K562 (cell line): ENCODE data around the gene FTO. TPM values are rescaled to one million over a fixed set of nuclear protein-coding genes. Genes with fewer than 3 reads are reported as not detected.
A peak's percentile ranks its signal among the peaks of the same experiment; 100 is the strongest.

Experiments
- ATF1 ChIP-seq, 2 experiments: fragments of 450-650 bp in 1 of 2; IDR thresholded peaks; 2 replicates each; pipeline ENCODE4 v1.6.1; 2016; ENCODE audit warnings: missing compliant biosample characterization in 1 of 2, missing genetic modification characterization in 1 of 2
- CBX1 ChIP-seq: sonication (generic); IDR thresholded peaks from 2 replicates; pipeline ENCODE4 v1.6.1; 2016; ENCODE audit warnings: antibody characterized with exemption, low read depth, mild to moderate bottlenecking
- CXXC5 ChIP-seq: fragments of 250-450 bp; sonication (Bioruptor Pico); IDR thresholded peaks from 2 replicates; pipeline ENCODE4 v1.8.0; 2022; ENCODE audit warnings: inconsistent platforms, mild to moderate bottlenecking, moderate library complexity
- FOSL1 ChIP-seq: fragments of 200-800 bp; sonication (Bioruptor generic); conservative IDR thresholded peaks from 2 replicates; pipeline ENCODE4 v1.6.1; 2016; ENCODE audit warnings: missing genetic modification characterization, missing compliant biosample characterization
- IFI16 ChIP-seq: fragments of 250-450 bp; sonication (Bioruptor Pico); IDR thresholded peaks from 2 replicates; pipeline ENCODE4 v2.1.2; 2022; ENCODE audit warnings: mild to moderate bottlenecking, inconsistent platforms
- MCM3 ChIP-seq: fragments of 450-650 bp; IDR thresholded peaks from 2 replicates; pipeline ENCODE4 v1.6.1; 2016
- MITF ChIP-seq: IDR thresholded peaks from 2 replicates; pipeline ENCODE4 v1.6.1; 2014; ENCODE audit warnings: antibody characterized with exemption
- MYNN ChIP-seq, 2 experiments: sonication (generic); formaldehyde crosslinking in 1 of 2; IDR thresholded peaks; 2 replicates each; pipeline versions ENCODE4 v1.5.0 to v1.6.1; 2016 to 2020; ENCODE audit warnings: antibody characterized with exemption in 1 of 2, missing genetic modification reagents in 1 of 2
- NKRF ChIP-seq: fragments of 450-650 bp; IDR thresholded peaks from 2 replicates; pipeline ENCODE4 v1.6.1; 2016; ENCODE audit warnings: borderline replicate concordance
- POLR2G ChIP-seq: fragments of 200-400 bp; formaldehyde crosslinking; IDR thresholded peaks from 2 replicates; pipeline ENCODE4 v1.6.1; 2017; ENCODE audit warnings: low read depth, mild to moderate bottlenecking, antibody characterized with exemption, low read length, moderate library complexity
- RCOR1 ChIP-seq, 2 experiments: IDR thresholded peaks; 2 replicates each; pipeline ENCODE4 v1.6.1; 2012; ENCODE audit warnings: low read depth in 2 of 2, low read length in 2 of 2, borderline replicate concordance in 1 of 2, improper control_type of control experiment in 1 of 2
- SAFB2 ChIP-seq: fragments of 200-400 bp; formaldehyde crosslinking; IDR thresholded peaks from 2 replicates; pipeline ENCODE4 v1.6.1; 2018; ENCODE audit warnings: borderline replicate concordance, low read length, low read depth, moderate library complexity; ENCODE audit not compliant: severe bottlenecking
- SLC30A9 ChIP-seq: fragments of 250-450 bp; sonication (Bioruptor Pico); IDR thresholded peaks from 2 replicates; pipeline ENCODE4 v1.8.0; 2022; ENCODE audit warnings: mild to moderate bottlenecking, moderate library complexity
- SMARCA5 ChIP-seq: fragments of 450-650 bp; IDR thresholded peaks from 2 replicates; pipeline ENCODE4 v1.6.1; 2016
- SRF ChIP-seq, 2 experiments: fragments of 250-450, 450-650 bp in 1 of 2; sonication (Bioruptor Pico) in 1 of 2; sonication (generic) in 1 of 2; formaldehyde crosslinking; IDR thresholded peaks; 2 replicates each; pipeline versions ENCODE4 v1.5.0 to v1.5.1; 2020 to 2022; ENCODE audit warnings: mild to moderate bottlenecking in 1 of 2, missing genetic modification reagents in 1 of 2
- TBP ChIP-seq: optimal IDR thresholded peaks from 2 replicates; pipeline ENCODE3; 2011; ENCODE audit warnings: low read depth, low read length, improper control_type of control experiment
- TFAP4 ChIP-seq: sonication (generic); formaldehyde crosslinking; IDR thresholded peaks from 2 replicates; pipeline ENCODE4 v1.8.0; 2022; ENCODE audit warnings: missing genetic modification reagents, mild to moderate bottlenecking, moderate library complexity, borderline replicate concordance
- U2AF2 ChIP-seq: fragments of 200-400 bp; formaldehyde crosslinking; optimal IDR thresholded peaks from 2 replicates; pipeline ENCODE3; 2017; ENCODE audit warnings: low read depth, mild to moderate bottlenecking, low read length
- XRCC3 ChIP-seq: fragments of 450-650 bp; IDR thresholded peaks from 2 replicates; pipeline ENCODE4 v1.6.1; 2017; ENCODE audit warnings: mild to moderate bottlenecking, moderate library complexity
- ZBTB7A ChIP-seq: IDR thresholded peaks from 2 replicates; pipeline ENCODE4 v1.6.1; 2011; ENCODE audit warnings: low read depth, mild to moderate bottlenecking, low read length, moderate library complexity, borderline replicate concordance; ENCODE audit not compliant: control insufficient read depth
- ZNF24 ChIP-seq: fragments of 450-650 bp; IDR thresholded peaks from 2 replicates; pipeline ENCODE4 v1.6.1; 2016
- ZNF583 ChIP-seq: fragments of 250-450 bp; sonication (Bioruptor Pico); IDR thresholded peaks from 2 replicates; pipeline ENCODE4 v1.4.0; 2020
- ZNF644 ChIP-seq: fragments of 200-800 bp; sonication (Bioruptor generic); IDR thresholded peaks from 2 replicates; pipeline ENCODE4 v1.6.1; 2016; ENCODE audit warnings: low read depth, missing genetic modification characterization, missing compliant biosample characterization
- polyA plus RNA-seq, 8 experiments: library from polyadenylated mRNA; depleted of rRNA in 4 of 8; stranded (reverse) in 5 of 8; unstranded in 3 of 8; fragments of >200 nt; fragmentation: Nextera tagmentation in 2 of 8; fragmentation: Illumina TruSeq in 1 of 8; extraction: Ambion mirVana in 2 of 8; extraction: Trizol in 1 of 8; gene quantifications; 2 replicates each; pipeline versions ENCODE4 v1.2.1 to v1.2.3, GENCODE V29; 2011 to 2014; ENCODE audit warnings: inconsistent platforms in 1 of 8, missing spikeins in 1 of 8
- total RNA-seq, 7 experiments: library from RNA; depleted of rRNA in 6 of 7; stranded (reverse); fragments of >200 nt in 6 of 7; fragmentation: Illumina TruSeq in 2 of 7; extraction: Trizol in 2 of 7; gene quantifications; 2 replicates each; pipeline versions ENCODE4 v1.2.1 to v1.2.3, GENCODE V29; 2011 to 2021; ENCODE audit warnings: low replicate concordance in 1 of 7

FTO gene
- total and polyA plus RNA-seq, 9 of the 15 experiments (the other 6 are each of a cell fraction or from before 2014, with no cell fraction given), result 11.3 to 27.7 (median 25.5) TPM

GRCh38 chr16:53703590-53704444 is at the start of gene FTO, which contains the start of gene RPGRIP1L (continued):
- no peak for TF ChIP-seq MYNN (IDR thresholded peaks at IDR 0.05)
- no peak for TF ChIP-seq MYNN (CRISPR knock-in tag; IDR thresholded peaks at IDR 0.05)
- no peak for TF ChIP-seq TBP
- TF ChIP-seq SRF (CRISPR knock-in tag; IDR thresholded peaks at IDR 0.05), result no peak
- TF ChIP-seq MITF, result no peak
- peak; percentile 56; the same call in 1 of the 2 replicates for TF ChIP-seq POLR2G
- no peak for TF ChIP-seq IFI16 (CRISPR knock-in tag)
- TF ChIP-seq FOSL1 (tag), result peak; percentile 40; the same call in 1 of the 2 replicates
- TF ChIP-seq ZNF24, result peak; percentile 99
- TF ChIP-seq TFAP4 (CRISPR knock-in tag), result peak; percentile 99
- peak; percentile 98 for TF ChIP-seq CXXC5 (CRISPR knock-in tag)
- no peak for TF ChIP-seq U2AF2
- TF ChIP-seq SLC30A9 (CRISPR knock-in tag), result no peak
- peak; percentile 50; the same call in 1 of the 2 replicates for TF ChIP-seq NKRF
- TF ChIP-seq SMARCA5, result no peak
- no peak for TF ChIP-seq SAFB2
- TF ChIP-seq RCOR1 (IDR thresholded peaks at IDR 0.05; ENCODE audit: borderline replicate concordance in 1 of 2, low read depth in 2 of 2, low read length in 2 of 2), result no peak
- TF ChIP-seq ATF1 (CRISPR knock-in tag; IDR thresholded peaks at IDR 0.05), result no peak
- TF ChIP-seq ATF1 (tag; IDR thresholded peaks at IDR 0.05), result peak; percentile 92
- no peak for TF ChIP-seq CBX1
- TF ChIP-seq ZBTB7A, result no peak
- peak; percentile 91; the same call in 1 of the 2 replicates for TF ChIP-seq ZNF644 (tag)
- 0 out of 2 replicates have a peak, but pooled peaks have one; percentile 16 for TF ChIP-seq ZNF583 (CRISPR knock-in tag)
- TF ChIP-seq MCM3, result no peak
- no peak for TF ChIP-seq XRCC3
